Sigmoid colon (tissue), 7 donors: ENCODE measurements around the gene CLMP. TPM values are rescaled to one million over a fixed set of nuclear protein-coding genes. Genes with fewer than 3 reads are reported as not detected.

Experiments used
- DNase-seq: peaks from one replicate; pipeline ENCODE4 v3.0.0-alpha.2; 2019
- H3K27ac ChIP-seq, 4 donors: fragments of 200-600 bp; sonication (generic); one replicate each; pipeline ENCODE4 v1.5.1; 2016 to 2019; ENCODE audit warnings: mild to moderate bottlenecking in 1 of 4
- H3K27me3 ChIP-seq, 3 donors: fragments of 200-600 bp; sonication (generic); one replicate each; pipeline ENCODE4 v1.5.1; 2019; ENCODE audit warnings: mild to moderate bottlenecking in 1 of 3
- H3K36me3 ChIP-seq, 4 donors: fragments of 200-600 bp; sonication (generic); one replicate each; pipeline ENCODE4 v1.5.1; 2016 to 2019
- H3K4me1 ChIP-seq, 4 donors: fragments of 200-600 bp; sonication (generic); one replicate each; pipeline ENCODE4 v1.5.1; 2017 to 2019
- H3K4me3 ChIP-seq, 4 donors: fragments of 200-600 bp; sonication (generic); one replicate each; pipeline ENCODE4 v1.5.1; 2017 to 2019; ENCODE audit warnings: mild to moderate bottlenecking in 2 of 4, moderate library complexity in 1 of 4
- H3K9me3 ChIP-seq, 4 donors: fragments of 200-600 bp in 3 of 4; sonication (generic) in 3 of 4; one replicate each; pipeline versions ENCODE4 v1.5.1 to v1.6.1; 2013 to 2019
- EP300 ChIP-seq, 4 donors: sonication (generic); formaldehyde crosslinking; IDR thresholded peaks; one replicate each; pipeline ENCODE4 v1.6.1; 2017; ENCODE audit warnings: antibody characterized with exemption in 4 of 4
- POLR2A ChIP-seq, 2 donors: fragments of 450-650 bp; IDR thresholded peaks; one replicate each; pipeline ENCODE4 v1.6.1; 2016; ENCODE audit warnings: antibody characterized with exemption in 2 of 2, mild to moderate bottlenecking in 2 of 2, moderate library complexity in 2 of 2
- POLR2AphosphoS5 ChIP-seq, 4 donors: sonication (generic); formaldehyde crosslinking; IDR thresholded peaks; one replicate each; pipeline ENCODE4 v1.6.1; 2017; ENCODE audit warnings: antibody characterized with exemption in 4 of 4
- WGBS, 2 donors: extraction: QIAGEN DNeasy Blood & Tissue Kit; methylation state at CpG; one replicate each; pipeline ENCODE4 v1.1.7; 2013; 5-methylcytosine and 5-hydroxymethylcytosine counted together
- intact Hi-C: fragments of 100-400 bp; cut with DNase I; formaldehyde crosslinking; loops from one replicate; pipeline ENCODE4 v1.15.1; 2023
- polyA plus RNA-seq, 3 donors: library from polyadenylated mRNA; stranded (reverse); fragments of 200-250 nt; gene quantifications; one replicate each; pipeline ENCODE4 v1.2.3, GENCODE V29; 2013
- total RNA-seq, 4 donors: library from RNA; depleted of rRNA; stranded (reverse); fragments of >200 nt; gene quantifications; one replicate each; pipeline ENCODE4 v1.1.0, GENCODE V29; 2016
- TF ChIP-seq, protein P1 (sequence below), 4 experiments: fragments of 450-650 bp in 3 of 4; fragments of 200-600 bp in 1 of 4; IDR thresholded peaks; one replicate each; pipeline ENCODE4 v1.5.1; 2016 to 2019; ENCODE audit warnings: antibody characterized with exemption in 4 of 4, mild to moderate bottlenecking in 3 of 4, moderate library complexity in 2 of 4
- donor health status: healthy with polysubstance abuse.
- donor health status: Bipolar disorder and iron deficiency.
- donor health status: healthy.

The CLMP gene
- total and polyA plus RNA-seq, 7 donors = 1.4 to 180 (median 104) TPM

DNA sequence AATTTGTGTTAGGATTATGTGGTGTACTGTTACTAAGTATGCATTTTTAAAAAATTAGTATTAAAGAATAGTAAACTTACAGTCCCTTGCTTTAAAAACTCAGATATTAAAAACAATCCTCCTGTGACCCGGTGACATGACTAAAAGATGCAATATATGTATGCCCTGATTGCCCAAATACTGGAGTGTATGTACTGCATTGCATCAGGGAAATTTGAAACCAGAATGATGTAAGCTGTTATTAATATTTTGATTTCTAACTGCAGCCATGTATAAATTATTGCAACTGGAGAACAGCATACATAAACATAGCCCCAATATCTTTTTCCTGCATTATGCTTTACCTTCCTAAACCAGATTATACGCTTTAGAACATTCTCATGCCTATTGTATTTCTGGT, 129.4 kb downstream of the CLMP start:
- intact Hi-C loops = loop anchor here (10.0 kb wide), 1 partner anchor 411 kb away; the partner anchor contains the start of gene UBASH3B
- Histone ChIP-seq H3K27ac (peak overlapping the region in 2 of 4 donors; percentile 7 to 99), H3K36me3 (peaks cover 0 to 7% (median 2%) of the 10 kb centered on the region in 4 donors), H3K4me3 (no peak overlapping the region), H3K27me3 (no peaks in the 10 kb centered on the region), H3K4me1 (peaks cover 0 to 56% (median 40%) of the 10 kb centered on the region in 4 donors), H3K9me3 (no peaks in the 10 kb centered on the region)
- TF ChIP-seq POLR2AphosphoS5 (IDR thresholded peaks at IDR 0.05) = peak in 1 of 4 donors; percentile 8
- TF ChIP-seq POLR2A (IDR thresholded peaks at IDR 0.05) = no peak
- TF ChIP-seq, protein P1, sequence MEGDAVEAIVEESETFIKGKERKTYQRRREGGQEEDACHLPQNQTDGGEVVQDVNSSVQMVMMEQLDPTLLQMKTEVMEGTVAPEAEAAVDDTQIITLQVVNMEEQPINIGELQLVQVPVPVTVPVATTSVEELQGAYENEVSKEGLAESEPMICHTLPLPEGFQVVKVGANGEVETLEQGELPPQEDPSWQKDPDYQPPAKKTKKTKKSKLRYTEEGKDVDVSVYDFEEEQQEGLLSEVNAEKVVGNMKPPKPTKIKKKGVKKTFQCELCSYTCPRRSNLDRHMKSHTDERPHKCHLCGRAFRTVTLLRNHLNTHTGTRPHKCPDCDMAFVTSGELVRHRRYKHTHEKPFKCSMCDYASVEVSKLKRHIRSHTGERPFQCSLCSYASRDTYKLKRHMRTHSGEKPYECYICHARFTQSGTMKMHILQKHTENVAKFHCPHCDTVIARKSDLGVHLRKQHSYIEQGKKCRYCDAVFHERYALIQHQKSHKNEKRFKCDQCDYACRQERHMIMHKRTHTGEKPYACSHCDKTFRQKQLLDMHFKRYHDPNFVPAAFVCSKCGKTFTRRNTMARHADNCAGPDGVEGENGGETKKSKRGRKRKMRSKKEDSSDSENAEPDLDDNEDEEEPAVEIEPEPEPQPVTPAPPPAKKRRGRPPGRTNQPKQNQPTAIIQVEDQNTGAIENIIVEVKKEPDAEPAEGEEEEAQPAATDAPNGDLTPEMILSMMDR (IDR thresholded peaks at IDR 0.05) = no peak
- TF ChIP-seq EP300 (IDR thresholded peaks at IDR 0.05) = no peak
- 94 to 95% methylated on average over 2 of the region's 2 CpGs for WGBS, 2 donors
- no peak for DNase-seq

DNA sequence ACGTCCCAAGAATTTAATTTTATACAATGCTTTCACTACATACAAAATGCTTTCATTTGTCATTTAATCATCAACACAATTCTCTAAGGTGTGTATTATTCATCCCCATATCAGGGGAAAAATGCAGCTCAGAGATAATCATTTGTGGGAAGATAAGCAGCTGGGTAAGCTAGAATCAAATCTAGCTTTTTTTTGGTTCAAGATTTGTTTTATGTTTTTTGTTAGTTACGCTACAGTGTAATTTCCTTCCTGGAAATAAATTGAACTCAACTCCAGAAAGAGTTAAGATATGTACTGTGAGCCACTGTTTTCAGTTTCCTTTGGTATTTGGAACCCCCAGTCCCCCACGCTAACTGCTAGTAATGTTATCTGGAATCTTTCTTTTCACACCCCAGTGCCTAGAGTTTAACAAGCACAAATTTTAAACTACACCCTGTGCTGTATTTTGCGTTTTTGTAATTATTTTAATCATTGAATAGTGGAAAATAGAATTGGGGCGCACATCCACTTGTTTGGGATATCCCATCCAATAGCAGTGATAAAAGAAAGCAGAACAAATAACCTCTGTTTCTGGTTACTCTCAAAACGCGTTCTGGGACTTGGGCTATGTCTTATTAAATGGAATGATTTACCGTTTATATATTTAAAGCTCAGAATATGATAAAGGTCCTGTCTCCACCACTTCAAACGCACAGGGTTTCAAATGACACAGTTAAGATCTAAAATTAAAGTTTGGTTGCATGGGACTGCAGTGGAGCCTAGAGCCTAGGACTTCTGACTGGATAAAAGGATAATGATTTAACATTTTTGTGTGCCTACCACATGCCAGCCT, 131.0 kb downstream of the CLMP start:
- Histone ChIP-seq H3K9me3 (no peaks in the 10 kb centered on the region), H3K4me1 (peaks cover 0 to 56% (median 51%) of the 10 kb centered on the region in 4 donors), H3K27ac (peak overlapping the region; percentile 98 to 100 (median 99)), H3K36me3 (peaks cover 2 to 21% (median 17%) of the 10 kb centered on the region in 4 donors), H3K27me3 (no peaks in the 10 kb centered on the region), H3K4me3 (peak overlapping the region; percentile 72 to 95 (median 88))
- peak; percentile 81 to 93 (median 87) for TF ChIP-seq EP300 (IDR thresholded peaks at IDR 0.05)
- no peak for TF ChIP-seq POLR2A (IDR thresholded peaks at IDR 0.05)
- peak; percentile 94 to 99 (median 96) for TF ChIP-seq POLR2AphosphoS5 (IDR thresholded peaks at IDR 0.05)
- TF ChIP-seq, protein P1 (IDR thresholded peaks at IDR 0.05) = no peak
- WGBS, 2 donors = 41 to 72% methylated on average over 9 of the region's 9 CpGs
- intact Hi-C loops = loop anchor here (5.0 to 10.0 kb wide), 2 partner anchors 38 to 409 kb away; partner anchors contain the start of gene UBASH3B
- DNase-seq = no peak

DNA sequence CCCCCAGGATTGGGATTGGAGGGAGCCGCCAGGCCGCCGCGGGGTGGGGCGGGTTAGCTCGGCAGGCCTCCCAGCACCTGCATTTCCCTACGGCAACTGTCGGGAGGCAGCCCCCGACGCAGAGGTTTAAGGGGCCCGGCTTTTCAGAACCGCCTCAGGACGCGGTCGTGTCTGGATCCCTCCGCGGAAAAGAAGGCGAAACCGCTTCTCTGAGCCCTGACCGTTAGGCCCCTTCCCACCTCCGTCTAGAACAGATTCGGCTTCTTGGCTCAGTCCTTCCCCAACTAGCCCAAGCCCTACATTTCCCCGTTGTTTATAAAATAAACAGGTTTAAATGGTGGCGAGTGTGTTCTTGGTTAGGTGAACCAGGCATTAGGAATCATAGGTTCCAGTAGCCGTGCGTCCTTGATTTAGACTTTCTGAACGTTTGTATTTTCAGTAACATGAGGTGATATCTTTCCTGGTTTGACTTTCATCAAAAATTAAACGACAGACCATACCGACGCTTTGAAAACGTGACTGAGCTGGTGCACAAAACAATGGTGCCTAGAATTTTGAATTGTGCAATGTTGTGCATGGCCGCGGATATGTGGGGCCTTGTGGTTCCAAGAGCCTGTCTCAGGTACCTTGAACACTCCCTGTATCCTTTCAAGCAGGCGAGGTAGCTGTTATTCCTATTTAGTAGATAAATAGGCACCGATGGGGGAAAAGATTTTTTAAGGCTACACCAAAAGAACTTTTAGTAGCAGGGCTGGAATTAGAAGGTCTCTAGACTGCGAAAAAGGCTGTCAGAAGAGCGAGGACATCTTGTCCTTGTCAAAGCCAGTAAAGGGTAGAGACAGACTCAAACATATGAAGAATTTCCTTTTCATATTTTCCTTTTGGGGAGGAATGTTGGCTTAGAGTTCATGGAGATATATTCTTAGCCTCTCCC, 131.9 kb downstream of the CLMP start:
- Histone ChIP-seq H3K4me1 (peaks cover 0 to 63% (median 56%) of the 10 kb centered on the region in 4 donors), H3K36me3 (peaks cover 11 to 28% (median 25%) of the 10 kb centered on the region in 4 donors), H3K27ac (peak overlapping the region; percentile 98 to 100 (median 99)), H3K4me3 (peak overlapping the region; percentile 72 to 95 (median 88)), H3K27me3 (no peaks in the 10 kb centered on the region), H3K9me3 (no peaks in the 10 kb centered on the region)
- peak; percentile 79 for DNase-seq
- TF ChIP-seq POLR2AphosphoS5 (IDR thresholded peaks at IDR 0.05) = peak in 2 of 4 donors; percentile 10 to 44
- TF ChIP-seq, protein P1 (IDR thresholded peaks at IDR 0.05) = no peak
- TF ChIP-seq EP300 (IDR thresholded peaks at IDR 0.05) = peak in 1 of 4 donors; percentile 40
- no peak for TF ChIP-seq POLR2A (IDR thresholded peaks at IDR 0.05)
- 4 to 6% methylated on average over 37 of the region's 37 CpGs for WGBS, 2 donors
- intact Hi-C loops = loop anchor here (5.0 to 10.0 kb wide), 2 partner anchors 39 to 408 kb away; partner anchors contain the start of gene UBASH3B

DNA sequence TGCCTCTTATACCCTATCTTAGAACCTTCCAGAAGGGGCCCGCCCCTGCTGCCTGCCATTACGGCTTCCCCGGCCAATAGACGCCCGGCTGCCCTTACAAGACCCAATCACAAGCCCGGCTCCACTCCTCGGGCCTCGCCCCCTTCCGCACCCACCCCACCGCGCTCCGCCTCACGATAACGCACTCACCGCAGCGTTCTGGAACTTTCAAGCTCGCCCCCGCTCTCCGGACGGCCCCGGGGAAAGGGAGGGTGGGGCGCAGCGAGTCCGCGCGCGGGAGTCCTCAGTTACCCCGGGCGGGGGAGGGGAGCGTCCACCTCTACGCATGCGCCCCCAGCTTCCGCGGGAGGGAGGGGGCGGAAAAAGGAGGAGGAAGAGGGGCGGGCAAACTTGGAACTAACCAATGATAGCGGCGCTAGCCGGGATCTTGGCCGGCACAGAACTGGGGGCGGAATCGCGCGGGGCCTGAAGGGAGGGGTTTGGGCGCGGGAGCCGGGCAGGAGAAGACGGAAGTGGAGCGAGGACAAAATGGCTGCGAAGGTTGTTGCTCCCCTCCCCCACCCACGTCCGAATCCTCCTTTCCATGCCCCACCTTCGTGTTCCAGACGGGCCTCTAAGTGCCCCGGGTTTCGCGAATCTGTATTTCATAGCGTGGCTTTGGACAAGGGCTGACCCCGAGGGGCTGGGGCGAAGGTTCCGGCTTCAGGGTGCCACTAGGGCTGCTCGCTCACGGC, 132.7 kb downstream of the CLMP start:
- WGBS, 2 donors = 0% methylated on average over 63 of the region's 63 CpGs
- peaks cover 19 to 36% (median 34%) of the 10 kb centered on the region in 4 donors for H3K36me3 ChIP-seq
- H3K4me1 ChIP-seq = peaks cover 0 to 70% (median 61%) of the 10 kb centered on the region in 4 donors
- peak overlapping the region; percentile 98 to 100 (median 99) for H3K27ac ChIP-seq
- H3K9me3 ChIP-seq = no peaks in the 10 kb centered on the region
- no peaks in the 10 kb centered on the region for H3K27me3 ChIP-seq
- peak overlapping the region; percentile 72 to 95 (median 88) for H3K4me3 ChIP-seq
- intact Hi-C loops = loop anchor here (5.0 to 10.0 kb wide), 2 partner anchors 40 to 408 kb away; partner anchors contain the start of gene UBASH3B
- TF ChIP-seq, protein P1 (IDR thresholded peaks at IDR 0.05) = no peak
- TF ChIP-seq POLR2A (IDR thresholded peaks at IDR 0.05) = peak; percentile 39 to 44
- peak; percentile 66 to 79 (median 72) for TF ChIP-seq POLR2AphosphoS5 (IDR thresholded peaks at IDR 0.05)
- TF ChIP-seq EP300 (IDR thresholded peaks at IDR 0.05) = peak in 2 of 4 donors; percentile 56 to 71
- peak; percentile 100 for DNase-seq
